HG02678 (cell line): ENCODE measurements around the gene LRRC43.
"Not testable (repeated sequence)": the region's sequence is repeated elsewhere in the genome, so short reads cannot be mapped to it uniquely, and the experiment has no call there.

Experiments
- ATAC-seq: cut with Tn5 transposase; IDR thresholded peaks from one replicate; pipeline ENCODE4 v1.9.1; 2021; ENCODE audit warnings: mild to moderate bottlenecking, moderate library complexity; ENCODE audit not compliant: unreplicated experiment

LRRC43 gene

GRCh38 chr12:122152754-122153153 lies 30.2 kb upstream of the LRRC43 start:
- ATAC-seq, result no peak

- ATAC-seq, result no peak
Measured at GRCh38 chr12:122155705-122156104, 27.2 kb upstream of the LRRC43 start.

GRCh38 chr12:122158700-122159285 lies 24.1 kb upstream of the LRRC43 start:
- no peak for ATAC-seq

GRCh38 chr12:122159882-122160281 lies 23.0 kb upstream of the LRRC43 start:
- ATAC-seq, result no peak

- no peak for ATAC-seq
Measured at GRCh38 chr12:122160761-122161160, 22.2 kb upstream of the LRRC43 start.

GRCh38 chr12:122161682-122162081 lies 21.2 kb upstream of the LRRC43 start:
- ATAC-seq, result no peak

- ATAC-seq, result no peak
Measured at GRCh38 chr12:122162976-122163375, 19.9 kb upstream of the LRRC43 start.

- ATAC-seq, result no peak
Measured at GRCh38 chr12:122166422-122167349, 16.2 kb upstream of the LRRC43 start.

GRCh38 chr12:122167356-122167925 lies 15.5 kb upstream of the LRRC43 start:
- no peak for ATAC-seq

GRCh38 chr12:122168492-122168891 lies 14.4 kb upstream of the LRRC43 start:
- ATAC-seq, result no peak

- ATAC-seq, result no peak
Measured at GRCh38 chr12:122171399-122171798, 11.5 kb upstream of the LRRC43 start.

- no peak for ATAC-seq
Measured at GRCh38 chr12:122172262-122172939, 10.5 kb upstream of the LRRC43 start.

GRCh38 chr12:122174155-122174845 lies 8.6 kb upstream of the LRRC43 start, which contains the start of gene IL31:
Gene IL31 (minus strand): TSS chr12:122174221. CDS start chr12:122174172, 49 bp downstream.
- ATAC-seq, result no peak

GRCh38 chr12:122176473-122176872 lies 6.5 kb upstream of the LRRC43 start:
- not testable (repeated sequence) for ATAC-seq

GRCh38 chr12:122183588-122183940 lies 641 bp downstream of the LRRC43 start:
- ATAC-seq, result no peak

GRCh38 chr12:122184517-122184916 lies 1.6 kb downstream of the LRRC43 start:
- no peak for ATAC-seq

- ATAC-seq, result no peak
Measured at GRCh38 chr12:122185079-122185478, 2.2 kb downstream of the LRRC43 start.

- ATAC-seq, result no peak
Measured at GRCh38 chr12:122185494-122186082, 2.7 kb downstream of the LRRC43 start.

- no peak for ATAC-seq
Measured at GRCh38 chr12:122187466-122187865, 4.5 kb downstream of the LRRC43 start.
